NK-92 (cell line): Measurements from ENCODE around the gene RCVRN.

Experiments used
- DNase-seq: peaks from one replicate; lab custom pipeline; 2025; ENCODE audit not compliant: unreplicated experiment; lab: John Stamatoyannopoulos, UW

Gene RCVRN

GRCh38 chr17:9899280-9900043, 5.6 kb downstream of the RCVRN start:
- DNase-seq, result no peak

- DNase-seq, result no peak
Measured at GRCh38 chr17:9898812-9899211, 6.3 kb downstream of the RCVRN start.

GRCh38 chr17:9897372-9897968, 7.6 kb downstream of the RCVRN start:
- DNase-seq, result no peak

GRCh38 chr17:9895923-9896322, 9.1 kb downstream of the RCVRN start:
- DNase-seq, result no peak

- no peak for DNase-seq
Measured at GRCh38 chr17:9894231-9894630, 10.8 kb downstream of the RCVRN start.

GRCh38 chr17:9893411-9894012, 11.6 kb downstream of the RCVRN start:
- DNase-seq, result no peak

GRCh38 chr17:9890124-9890523, 14.9 kb downstream of the RCVRN start:
- DNase-seq, result no peak

GRCh38 chr17:9887508-9887907, 17.6 kb downstream of the RCVRN start:
- no peak for DNase-seq

- no peak for DNase-seq
Measured at GRCh38 chr17:9886141-9886930, 18.7 kb downstream of the RCVRN start.

GRCh38 chr17:9883451-9883850, 21.6 kb downstream of the RCVRN start:
- DNase-seq, result no peak

GRCh38 chr17:9880582-9880999, 24.5 kb downstream of the RCVRN start:
- DNase-seq, result no peak

- DNase-seq, result no peak
Measured at GRCh38 chr17:9878786-9879525, 26.1 kb downstream of the RCVRN start.

GRCh38 chr17:9878356-9878755, 26.7 kb downstream of the RCVRN start:
- DNase-seq, result no peak

- DNase-seq, result no peak
Measured at GRCh38 chr17:9875441-9875840, 29.6 kb downstream of the RCVRN start.

GRCh38 chr17:9874722-9875121, 30.3 kb downstream of the RCVRN start:
- no peak for DNase-seq

GRCh38 chr17:9872852-9873251, 32.2 kb downstream of the RCVRN start:
- DNase-seq, result no peak

GRCh38 chr17:9868552-9868951, 36.5 kb downstream of the RCVRN start:
- DNase-seq, result no peak

GRCh38 chr17:9865586-9865985, 39.5 kb downstream of the RCVRN start:
- no peak for DNase-seq

- DNase-seq, result no peak
Measured at GRCh38 chr17:9862949-9863348, 42.1 kb downstream of the RCVRN start.

- no peak for DNase-seq
Measured at GRCh38 chr17:9862220-9862619, 42.9 kb downstream of the RCVRN start.

- DNase-seq, result no peak
Measured at GRCh38 chr17:9860851-9861250, 44.2 kb downstream of the RCVRN start.
